Inferior parietal cortex (tissue), 1 donor: ENCODE data around the gene TFDP1.

ENCODE experiments used
- DNase-seq: peaks from one replicate; pipeline ENCODE4 v3.0.0-alpha.2; 2016; ENCODE audit errors: extremely low spot score

TFDP1 gene

GRCh38 chr13:113666951-113667701, 82.6 kb downstream of the TFDP1 start, which contains the start of gene GRK1:
Gene GRK1, plus strand, starts transcription at chr13:113667219. Its CDS starts 168 bp downstream, at chr13:113667387.
- no peak for DNase-seq

GRCh38 chr13:113667771-113668490, 83.4 kb downstream of the TFDP1 start:
- no peak for DNase-seq

GRCh38 chr13:113668491-113668971, 84.0 kb downstream of the TFDP1 start:
- no peak for DNase-seq

DNA sequence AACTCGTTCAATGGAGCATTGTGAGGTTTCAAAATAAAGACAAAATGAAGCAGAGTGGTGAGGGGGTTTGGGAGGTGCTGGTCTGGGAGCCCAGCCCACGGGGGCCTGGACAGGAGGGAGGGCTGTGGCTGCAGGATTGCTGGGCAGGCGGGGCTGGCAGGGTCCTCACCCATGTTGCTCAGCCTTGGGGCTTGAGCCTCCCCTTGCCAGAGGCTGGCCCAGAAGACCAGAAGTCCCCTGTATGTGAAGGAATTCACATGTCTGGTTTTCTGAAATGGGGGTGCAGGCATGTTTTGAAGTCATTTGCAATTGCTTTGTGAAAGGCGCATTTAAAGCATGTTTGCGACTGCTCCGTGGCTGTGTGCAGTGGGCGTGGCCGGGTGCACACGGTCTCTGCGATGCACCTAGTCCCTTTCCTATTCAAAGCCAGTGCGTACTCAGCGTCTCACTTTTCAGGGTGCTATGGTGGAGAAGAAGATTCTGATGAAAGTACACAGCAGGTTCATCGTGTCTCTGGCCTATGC, 84.7 kb downstream of the TFDP1 start:
- no peak for DNase-seq

GRCh38 chr13:113669755-113670341, 85.3 kb downstream of the TFDP1 start:
- no peak for DNase-seq

DNA sequence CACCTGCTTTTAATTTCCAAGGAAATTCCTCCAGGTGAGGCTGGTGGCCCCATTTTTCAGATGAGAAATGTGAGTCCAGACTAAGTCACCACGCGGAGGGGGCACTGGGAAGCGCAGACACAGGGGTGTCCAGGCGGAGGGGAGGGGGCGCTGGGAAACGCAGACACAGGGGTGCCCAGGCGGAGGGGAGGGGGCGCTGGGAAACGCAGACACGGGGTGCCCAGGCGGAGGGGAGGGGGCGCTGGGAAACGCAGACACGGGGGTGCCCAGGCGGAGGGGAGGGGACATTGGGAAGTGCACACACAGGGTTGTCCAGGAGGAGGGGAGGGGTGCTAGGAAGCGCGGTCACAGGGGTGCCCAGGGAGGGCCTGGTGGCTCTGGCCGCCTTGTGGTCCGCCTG, 86.0 kb downstream of the TFDP1 start:
- DNase-seq, result no peak

- DNase-seq, result no peak
These were observed 86.8 kb downstream of the TFDP1 start for GRCh38 chr13:113671066-113672001.

DNA sequence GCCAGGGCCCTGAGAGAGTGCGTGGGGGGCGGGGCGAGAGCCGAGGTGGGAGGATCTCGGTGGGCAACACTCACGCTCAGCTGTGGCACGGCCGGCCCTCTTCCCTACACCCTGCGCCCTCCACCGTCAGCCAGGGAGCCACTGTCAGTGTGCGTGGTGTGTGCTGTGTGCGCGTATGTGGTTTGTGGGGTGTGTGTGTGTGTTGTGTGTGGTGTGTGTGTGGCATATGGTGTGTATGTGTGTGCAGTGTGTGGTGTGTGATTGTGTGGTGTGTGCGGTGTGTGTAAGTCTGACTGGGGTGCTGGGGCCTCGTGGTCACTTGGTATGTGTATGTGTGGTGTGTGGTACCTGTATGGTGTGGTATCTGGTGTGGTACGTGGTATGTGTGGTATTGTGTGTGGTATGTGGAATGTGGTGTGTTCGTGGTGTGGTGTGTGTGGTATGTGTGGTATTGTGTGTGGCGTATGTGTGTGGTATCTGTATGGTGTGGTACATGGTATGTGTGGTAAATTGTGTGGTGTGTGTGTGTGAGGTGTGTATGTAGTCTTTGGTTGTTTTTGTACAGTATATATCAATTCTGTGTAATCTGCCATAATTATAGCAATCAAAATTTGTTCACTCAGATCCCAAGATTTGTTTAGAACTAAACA, 87.6 kb downstream of the TFDP1 start:
- no peak for DNase-seq
